Measurements from ENCODE around the gene MRPL16. TPM values are rescaled to one million over a fixed set of nuclear protein-coding genes. Genes with fewer than 3 reads are reported as not detected.

MRPL16 gene
- polyA plus RNA-seq, 3 donors: 34.1 to 75.0 (median 71.9) TPM

DNA sequence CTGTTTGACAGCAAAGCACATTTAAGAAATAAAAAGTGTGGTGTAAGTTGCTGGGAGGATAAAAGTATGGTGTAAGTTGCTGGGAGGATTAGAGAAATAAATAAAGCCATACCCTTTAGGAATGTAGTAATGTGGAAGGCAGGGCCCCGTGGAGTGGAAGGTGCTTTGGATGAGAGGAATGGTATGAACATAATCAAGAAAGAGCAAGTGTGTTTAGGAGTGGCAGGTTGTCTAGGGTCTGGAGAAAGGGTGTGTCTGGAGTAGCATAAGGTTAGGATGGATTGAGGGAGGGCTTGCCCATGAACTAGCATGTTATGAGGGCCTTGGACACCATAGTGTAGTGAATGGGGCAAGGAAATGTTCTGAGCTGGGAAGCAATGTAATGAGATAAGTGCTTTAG lies 18.1 kb downstream of the MRPL16 start:
- Histone ChIP-seq H3K79me2 (ENCODE audit: insufficient read depth, low read length) (no peaks in the 10 kb centered on the region), H3K4me1 (ENCODE audit: control insufficient read depth in 1 of 2, insufficient read depth in 2 of 2, low read length in 2 of 2) (no peaks in the 10 kb centered on the region), H2AFZ (ENCODE audit: insufficient read depth, low read depth, low read length, poor library complexity, severe bottlenecking) (no peak overlapping the region), H3K27ac (ENCODE audit: low read depth in 1 of 2, low read length in 2 of 2) (no peak overlapping the region), H3K36me3 (replicated peaks in 1 of 2; ENCODE audit: control insufficient read depth in 1 of 2, insufficient read depth in 2 of 2, low read length in 2 of 2) (peaks cover 100% of the 10 kb centered on the region in 2 donors), H3K4me3 (replicated peaks in 1 of 3; ENCODE audit: low read depth in 2 of 3, low read length in 3 of 3) (no peak overlapping the region), H3K4me2 (replicated peaks; ENCODE audit: extremely low read depth, low read length, poor library complexity, severe bottlenecking) (no peak overlapping the region), H4K20me1 (ENCODE audit: insufficient read depth, low read length) (peaks cover 6% of the 10 kb centered on the region), H3K27me3 (ENCODE audit: control insufficient read depth in 2 of 2, insufficient read depth in 2 of 2, low read length in 2 of 2) (no peaks in the 10 kb centered on the region), H3K9ac (ENCODE audit: insufficient read depth, low read length, poor library complexity, severe bottlenecking) (no peak overlapping the region), H3K9me3 (replicated peaks in 1 of 2; ENCODE audit: control insufficient read depth in 1 of 2, insufficient read depth in 1 of 2, low read length in 2 of 2) (no peaks in the 10 kb centered on the region)
- H3K36me3 Mint-ChIP-seq: peaks cover 100% of the 10 kb centered on the region in 2 donors
- H3K27me3 Mint-ChIP-seq (ENCODE audit: low read depth in 3 of 3): peaks cover 0 to 1% (median 0%) of the 10 kb centered on the region in 3 donors
- no peak overlapping the region for H3K4me3 Mint-ChIP-seq
- no peak for TF ChIP-seq CTCF (IDR thresholded peaks at IDR 0.05)
- WGBS (ENCODE audit: insufficient coverage): 100% methylated on average over 1 of the region's 1 CpG
- DNase-seq: no peak
- no peaks in the 10 kb centered on the region for H3K9me3 Mint-ChIP-seq
- intact Hi-C loops (cut with micrococcal nuclease): no loop called here
- peak overlapping the region in 2 of 7 donors; percentile 5 to 21 for H3K27ac Mint-ChIP-seq
- no peaks in the 10 kb centered on the region for H3K4me1 Mint-ChIP-seq

GRCh38 chr11:59791639-59792038 lies 18.9 kb downstream of the MRPL16 start:
- Histone ChIP-seq H3K4me3 (replicated peaks in 1 of 3; ENCODE audit: low read depth in 2 of 3, low read length in 3 of 3) (no peak overlapping the region), H2AFZ (ENCODE audit: insufficient read depth, low read depth, low read length, poor library complexity, severe bottlenecking) (no peak overlapping the region), H4K20me1 (ENCODE audit: insufficient read depth, low read length) (peaks cover 12% of the 10 kb centered on the region), H3K4me2 (replicated peaks; ENCODE audit: extremely low read depth, low read length, poor library complexity, severe bottlenecking) (no peak overlapping the region), H3K36me3 (replicated peaks in 1 of 2; ENCODE audit: control insufficient read depth in 1 of 2, insufficient read depth in 2 of 2, low read length in 2 of 2) (peaks cover 92 to 98% of the 10 kb centered on the region in 2 donors), H3K9ac (ENCODE audit: insufficient read depth, low read length, poor library complexity, severe bottlenecking) (no peak overlapping the region), H3K4me1 (ENCODE audit: control insufficient read depth in 1 of 2, insufficient read depth in 2 of 2, low read length in 2 of 2) (peaks cover 6% of the 10 kb centered on the region in 2 donors), H3K79me2 (ENCODE audit: insufficient read depth, low read length) (no peaks in the 10 kb centered on the region), H3K27me3 (ENCODE audit: control insufficient read depth in 2 of 2, insufficient read depth in 2 of 2, low read length in 2 of 2) (no peaks in the 10 kb centered on the region), H3K27ac (ENCODE audit: low read depth in 1 of 2, low read length in 2 of 2) (no peak overlapping the region), H3K9me3 (replicated peaks in 1 of 2; ENCODE audit: control insufficient read depth in 1 of 2, insufficient read depth in 1 of 2, low read length in 2 of 2) (no peaks in the 10 kb centered on the region)
- peaks cover 96 to 97% of the 10 kb centered on the region in 2 donors for H3K36me3 Mint-ChIP-seq
- H3K27ac Mint-ChIP-seq: no peak overlapping the region
- peaks cover 0 to 1% (median 0%) of the 10 kb centered on the region in 3 donors for H3K27me3 Mint-ChIP-seq (ENCODE audit: low read depth in 3 of 3)
- DNase-seq: no peak
- intact Hi-C loops (cut with micrococcal nuclease): no loop called here
- H3K4me3 Mint-ChIP-seq: no peak overlapping the region
- no peak for TF ChIP-seq CTCF (IDR thresholded peaks at IDR 0.05)
- WGBS (ENCODE audit: insufficient coverage): 100% methylated on average over 4 of the region's 4 CpGs
- peaks cover 7% of the 10 kb centered on the region for H3K4me1 Mint-ChIP-seq
- no peaks in the 10 kb centered on the region for H3K9me3 Mint-ChIP-seq

Data from CD14-positive monocyte (primary cell).